HG03097 (cell line): ENCODE measurements around the gene CIB2.

ENCODE experiments used
- ATAC-seq: cut with Tn5 transposase; IDR thresholded peaks from one replicate; pipeline ENCODE4 v1.9.1; 2021; ENCODE audit not compliant: unreplicated experiment, low FRiP score

Gene CIB2

DNA sequence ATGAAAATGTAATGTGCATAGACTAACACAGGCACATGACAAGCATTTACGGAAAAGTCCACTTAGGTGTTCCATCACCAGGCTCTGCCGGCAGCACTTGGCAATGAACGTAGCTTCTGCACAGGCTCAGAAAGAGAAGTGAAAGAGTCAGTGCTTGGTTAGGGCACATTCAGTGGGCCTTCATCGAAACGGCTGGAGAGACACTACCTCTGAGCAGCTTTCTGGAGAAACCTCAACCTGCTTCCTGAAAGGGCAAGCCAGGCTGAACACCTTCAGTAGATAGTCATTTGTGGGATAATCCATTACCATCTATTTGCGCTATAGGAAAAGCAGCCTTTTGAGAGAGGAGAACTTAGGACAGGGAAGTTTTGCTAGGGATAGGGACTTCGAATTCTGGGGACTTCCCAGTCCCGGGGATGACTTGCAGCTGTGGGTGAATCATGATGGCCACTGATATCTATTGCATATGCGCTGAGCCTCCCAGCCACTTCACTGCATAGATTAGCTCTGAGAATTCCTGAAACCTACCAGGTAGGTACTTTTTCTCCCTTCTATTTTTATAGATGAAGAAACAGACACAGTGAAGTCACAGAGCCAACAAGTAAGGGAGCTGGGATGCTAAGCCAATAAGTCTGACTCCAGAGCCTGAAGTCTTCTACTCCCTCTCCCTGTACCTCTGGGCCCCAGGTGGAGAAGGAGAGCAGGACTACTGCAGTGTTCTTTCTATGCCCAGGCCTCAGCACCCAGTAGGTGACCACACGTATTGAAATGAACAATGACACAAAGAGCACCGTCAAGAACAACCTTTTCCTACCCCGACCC, 43.1 kb downstream of the CIB2 start:
- no peak for ATAC-seq

DNA sequence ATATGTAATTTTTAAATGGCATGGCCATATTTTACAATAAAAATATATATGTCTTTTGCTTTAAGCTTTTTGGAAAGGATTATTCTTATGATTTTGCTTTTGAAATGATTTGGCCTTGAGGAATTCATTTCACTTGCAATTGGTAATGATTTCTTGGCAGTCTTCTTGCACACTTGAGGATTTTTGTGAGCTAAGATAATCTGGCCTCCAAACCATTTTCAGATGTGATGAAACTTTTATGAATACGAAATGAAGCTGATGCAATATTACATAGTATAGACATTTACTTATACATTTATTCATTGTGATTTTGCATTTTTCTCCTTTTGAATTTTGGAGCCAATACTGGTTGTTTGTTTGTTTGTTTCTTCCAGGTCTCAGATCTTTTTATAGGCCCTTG, 45.3 kb downstream of the CIB2 start:
- ATAC-seq, result no peak

DNA sequence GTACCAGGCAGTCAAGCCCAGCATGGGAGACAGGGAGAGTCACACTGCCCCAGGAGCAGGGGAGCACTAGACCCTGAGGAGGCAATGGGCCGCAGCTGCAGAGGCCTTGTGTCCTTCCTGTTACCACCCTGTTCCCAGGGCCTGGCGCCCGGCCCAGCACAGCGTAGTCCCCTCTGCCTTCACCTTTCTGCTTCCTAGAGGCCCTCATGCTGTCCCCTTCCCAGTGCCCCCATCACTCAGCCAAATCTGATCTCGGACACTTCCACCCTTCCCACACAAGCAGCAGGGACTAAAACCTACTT, 46.8 kb downstream of the CIB2 start:
- ATAC-seq, result no peak

DNA sequence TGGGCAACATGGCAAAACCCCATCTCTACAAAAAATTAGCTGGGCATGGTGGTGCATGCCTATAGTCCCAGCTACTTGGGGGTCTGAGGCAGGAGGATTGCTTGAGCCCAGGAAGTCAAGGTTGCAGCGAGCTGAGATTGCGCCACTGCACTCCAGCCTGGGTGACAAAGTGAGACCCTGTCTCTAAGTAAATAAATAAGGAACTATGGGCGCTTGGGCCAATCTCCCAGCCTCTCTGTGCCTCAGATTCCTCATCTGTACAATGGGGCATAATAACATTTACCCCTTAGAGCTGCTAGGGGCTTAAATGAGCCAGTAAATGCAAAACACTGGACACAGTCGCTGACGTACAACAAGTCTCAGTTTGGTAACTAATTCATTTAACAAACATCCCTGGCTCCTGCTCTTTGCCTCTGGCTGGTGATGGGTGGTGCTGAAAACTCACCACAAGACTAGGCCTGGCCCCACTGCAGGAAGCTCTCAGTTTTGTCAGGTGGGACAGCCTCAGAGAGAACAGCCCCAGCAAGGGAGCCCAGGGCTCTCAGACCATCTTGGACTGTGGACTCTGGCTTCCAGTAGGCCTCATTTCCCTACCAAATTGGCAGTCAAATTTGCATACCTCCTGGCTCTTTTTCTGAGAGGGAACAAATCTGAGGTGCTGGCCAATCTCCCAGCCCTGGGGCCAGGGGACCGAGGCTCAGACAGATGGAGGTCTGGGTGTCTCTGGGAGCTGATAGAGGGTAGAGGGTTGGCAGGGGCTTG, 47.4 kb downstream of the CIB2 start:
- no peak for ATAC-seq

DNA sequence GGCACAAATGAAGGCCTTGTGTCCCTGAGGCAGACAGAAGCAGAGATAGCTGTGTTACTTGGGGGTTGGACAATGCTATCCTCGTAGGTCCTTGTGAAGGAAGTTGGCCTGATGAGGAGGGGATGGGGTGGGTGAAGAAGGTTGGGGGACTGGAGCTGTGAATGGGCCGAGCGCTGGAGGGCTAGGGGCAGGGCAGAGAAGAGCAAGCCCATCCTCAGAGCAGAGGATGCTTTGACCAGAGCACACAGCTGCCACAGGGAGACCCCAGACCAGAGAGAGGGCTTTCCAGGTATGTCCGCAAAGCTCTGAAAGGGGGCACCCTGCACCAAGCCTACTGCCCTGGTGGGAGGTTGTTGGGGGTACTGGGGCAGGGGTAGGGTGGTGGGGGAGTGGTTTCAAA, 48.1 kb downstream of the CIB2 start:
- no peak for ATAC-seq

DNA sequence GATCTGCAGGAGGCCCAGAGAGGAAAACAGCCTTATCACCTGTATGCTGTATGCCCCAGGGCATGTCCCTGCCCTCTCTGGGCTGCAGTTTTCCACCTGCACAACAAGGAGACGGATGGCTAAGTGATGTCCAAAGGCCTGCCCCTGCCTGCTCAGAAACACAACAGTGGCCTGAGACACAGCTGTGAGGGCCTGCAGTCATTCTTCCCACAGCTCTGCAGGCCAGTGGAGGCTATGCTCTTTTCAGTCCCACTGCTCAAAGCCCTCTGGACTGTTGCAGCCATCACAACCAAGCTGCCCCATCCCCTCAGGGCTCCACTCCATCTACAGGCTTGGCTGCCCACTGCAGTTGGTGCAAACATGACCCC, 48.5 kb downstream of the CIB2 start:
- no peak for ATAC-seq

DNA sequence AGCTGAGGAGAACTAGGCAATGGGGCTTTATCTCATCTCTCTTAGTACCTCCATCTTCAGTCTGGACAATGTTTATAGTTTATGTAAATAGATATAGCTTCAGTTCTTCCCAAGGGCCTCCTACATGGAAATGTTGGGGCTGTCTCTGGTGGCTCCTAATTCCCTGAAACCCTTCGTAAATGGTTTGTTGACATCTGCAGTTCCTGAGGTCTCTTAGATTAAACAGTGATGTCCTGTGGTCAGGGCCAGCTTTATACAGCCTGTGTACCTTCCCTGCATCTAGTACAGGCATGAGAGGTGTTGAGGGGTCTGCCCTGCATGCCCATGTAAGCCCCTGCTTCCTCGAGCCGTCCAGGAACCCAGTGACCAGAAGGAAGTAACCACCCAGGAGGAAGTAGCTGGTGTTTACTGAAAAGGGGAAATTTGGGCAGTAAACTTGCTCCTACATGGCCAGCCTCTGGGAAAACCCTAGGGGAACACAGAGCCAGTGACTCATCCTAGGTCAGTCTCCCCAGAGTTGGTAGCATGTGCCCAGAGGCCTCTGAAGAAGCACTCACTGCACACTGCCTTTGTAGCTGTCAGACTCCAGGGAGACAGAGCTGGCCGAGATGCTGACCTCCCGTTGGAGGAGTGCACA, 49.0 kb downstream of the CIB2 start:
- no peak for ATAC-seq

DNA sequence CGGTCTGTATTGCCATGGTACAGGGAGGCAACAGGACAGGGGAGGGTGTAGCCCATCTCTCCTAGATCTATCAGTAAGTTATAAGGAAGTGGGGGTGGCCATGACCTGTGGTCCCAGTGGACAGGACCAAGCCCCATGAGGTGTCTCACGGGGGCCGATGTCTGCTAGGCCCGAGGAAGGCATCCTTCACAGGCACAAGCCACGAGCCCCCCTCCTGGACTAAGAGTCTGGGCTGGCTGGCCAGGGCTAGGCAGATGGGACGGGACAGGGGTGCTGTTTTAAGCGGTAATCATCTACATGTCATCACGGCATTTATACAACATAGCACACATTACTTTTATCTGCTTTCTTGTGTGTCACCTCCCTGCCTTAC, 51.2 kb downstream of the CIB2 start:
- no peak for ATAC-seq

DNA sequence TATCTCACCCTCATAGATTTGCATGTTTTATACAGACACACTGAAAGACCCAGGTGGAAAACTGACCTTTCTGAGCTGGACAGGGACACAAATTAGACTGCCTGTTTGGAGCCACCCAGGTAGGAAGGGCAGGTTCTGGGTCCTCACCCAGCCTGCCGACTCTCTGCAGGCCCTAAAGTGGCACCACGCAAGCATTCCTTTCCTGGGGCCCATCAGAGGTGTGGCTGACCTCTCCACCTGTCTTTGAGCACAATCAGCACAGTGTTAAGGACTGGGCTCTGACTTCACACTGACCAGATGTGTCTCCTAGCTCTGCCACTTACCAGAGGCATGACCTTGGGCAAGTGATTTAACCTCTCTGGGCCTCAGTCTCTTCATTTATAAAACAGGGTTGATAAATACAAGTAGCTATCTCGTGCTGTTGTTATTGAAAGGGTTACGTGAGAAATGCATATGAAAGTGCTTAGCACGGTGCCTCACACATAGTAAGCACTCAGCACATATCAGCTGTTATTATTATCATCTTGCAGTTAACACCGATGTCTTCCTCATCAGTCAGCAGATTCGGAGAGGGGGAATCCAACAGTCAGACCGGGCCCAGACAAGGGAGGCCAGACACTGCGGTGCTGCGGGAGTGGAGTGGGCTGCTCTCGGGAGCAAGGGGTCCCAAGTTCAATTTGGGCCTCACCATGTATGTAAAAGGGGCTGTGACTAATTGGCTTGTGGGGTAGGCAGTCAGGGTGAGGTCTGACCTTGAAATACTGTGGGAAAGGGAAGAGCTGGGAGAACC, 51.8 kb downstream of the CIB2 start:
- no peak for ATAC-seq

DNA sequence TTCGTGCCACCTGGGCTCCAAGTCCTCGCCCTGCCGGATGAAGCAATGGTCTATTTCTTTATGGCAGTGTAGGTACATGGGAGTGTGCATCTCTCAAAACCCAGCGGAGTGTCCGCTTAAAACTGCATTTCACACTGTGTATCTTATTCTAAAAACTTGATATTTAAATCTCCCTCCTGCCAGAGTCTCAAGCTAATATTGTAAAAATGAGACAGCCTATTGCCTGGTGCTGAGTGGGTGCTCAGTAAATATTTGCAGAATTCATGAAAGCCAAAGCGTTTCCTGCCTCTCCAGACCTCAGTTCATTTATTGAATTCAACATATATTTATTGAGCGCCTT, 53.4 kb downstream of the CIB2 start:
- ATAC-seq, result no peak

DNA sequence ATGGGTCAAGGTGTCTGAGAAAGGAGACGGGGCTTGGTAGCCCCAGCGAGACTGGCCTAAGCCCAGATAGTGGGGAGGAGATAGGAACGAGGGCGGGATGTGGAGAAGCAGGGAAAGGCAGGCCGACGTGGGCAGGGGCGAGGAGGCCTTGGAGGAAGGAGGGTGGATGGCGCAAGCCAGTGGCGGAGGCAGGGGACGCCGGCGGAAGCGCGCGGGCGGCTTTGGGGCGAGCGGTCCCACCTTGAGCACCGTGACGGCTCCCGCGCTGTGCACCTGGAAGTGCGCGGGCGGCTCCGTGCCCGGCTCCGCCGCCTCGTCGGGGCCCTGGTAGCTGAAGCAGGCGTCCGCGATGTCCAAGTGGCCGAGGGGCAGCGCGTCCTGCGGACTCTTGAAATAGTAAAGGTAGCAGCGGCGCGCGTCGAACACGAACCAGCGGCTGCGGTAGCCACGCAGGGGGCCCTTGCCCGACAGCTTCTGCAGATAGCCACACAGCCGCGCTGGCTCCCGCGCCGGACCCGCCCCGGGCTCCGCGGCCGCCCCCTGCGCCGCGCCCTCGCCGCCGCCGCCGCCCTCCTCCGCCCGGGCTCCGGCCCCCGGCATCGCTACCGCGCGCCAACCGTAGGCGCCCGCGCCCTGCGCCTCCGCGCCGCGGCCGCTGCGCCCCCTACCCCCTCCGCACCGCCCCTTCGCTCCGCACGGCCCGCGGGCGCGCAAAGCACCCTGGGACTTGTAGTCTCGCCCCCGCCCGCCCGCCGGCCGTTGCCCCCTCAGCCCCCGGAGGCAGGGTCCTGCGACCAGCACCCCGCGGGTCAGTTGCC, 54.0 kb downstream of the CIB2 start, which contains the start of gene TBC1D2B:
TSS of gene TBC1D2B (minus strand) at position 659 of the 818 bp plus-strand sequence. CDS start at position 600, 59 bp downstream.
- peak; percentile 58 for ATAC-seq

DNA sequence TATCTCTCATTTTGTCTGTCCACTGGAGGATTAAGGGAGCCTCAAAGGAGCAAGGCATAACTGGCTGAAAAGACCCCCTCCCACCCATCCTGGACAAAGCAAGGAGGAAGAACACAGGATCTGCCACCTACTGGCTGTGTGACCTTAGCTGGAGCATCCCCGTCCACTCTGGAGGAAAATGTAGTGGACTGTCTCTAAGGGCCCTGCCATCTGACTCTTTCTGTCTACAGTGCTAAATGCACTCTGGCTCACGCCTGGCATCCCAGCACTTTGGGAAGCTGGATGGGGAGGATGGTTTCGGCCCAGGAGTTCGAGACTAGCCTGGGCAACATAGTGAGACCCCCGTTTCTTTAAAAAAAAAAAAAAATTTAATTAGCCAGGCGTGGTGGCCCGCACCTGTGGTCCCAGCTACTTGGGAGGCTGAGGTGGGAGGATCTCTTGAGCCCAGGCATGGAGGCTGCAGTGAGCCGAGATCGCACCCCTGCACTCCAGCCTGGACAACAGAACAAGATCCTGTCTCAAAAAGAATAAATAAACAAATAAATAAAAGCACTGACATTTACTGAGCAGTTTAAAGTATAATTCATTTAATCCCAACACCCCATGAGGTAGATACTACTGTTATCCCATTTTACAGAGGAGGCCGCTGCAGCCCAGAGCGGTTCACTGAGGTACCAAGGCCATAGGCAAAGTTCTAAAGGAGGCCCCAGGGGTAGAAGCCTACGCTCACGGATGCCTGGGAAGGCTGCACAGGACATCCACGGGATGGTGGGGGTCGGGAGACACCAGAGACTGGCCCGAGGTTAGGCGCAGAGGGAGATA, 54.8 kb downstream of the CIB2 start:
- ATAC-seq, result peak; percentile 13

DNA sequence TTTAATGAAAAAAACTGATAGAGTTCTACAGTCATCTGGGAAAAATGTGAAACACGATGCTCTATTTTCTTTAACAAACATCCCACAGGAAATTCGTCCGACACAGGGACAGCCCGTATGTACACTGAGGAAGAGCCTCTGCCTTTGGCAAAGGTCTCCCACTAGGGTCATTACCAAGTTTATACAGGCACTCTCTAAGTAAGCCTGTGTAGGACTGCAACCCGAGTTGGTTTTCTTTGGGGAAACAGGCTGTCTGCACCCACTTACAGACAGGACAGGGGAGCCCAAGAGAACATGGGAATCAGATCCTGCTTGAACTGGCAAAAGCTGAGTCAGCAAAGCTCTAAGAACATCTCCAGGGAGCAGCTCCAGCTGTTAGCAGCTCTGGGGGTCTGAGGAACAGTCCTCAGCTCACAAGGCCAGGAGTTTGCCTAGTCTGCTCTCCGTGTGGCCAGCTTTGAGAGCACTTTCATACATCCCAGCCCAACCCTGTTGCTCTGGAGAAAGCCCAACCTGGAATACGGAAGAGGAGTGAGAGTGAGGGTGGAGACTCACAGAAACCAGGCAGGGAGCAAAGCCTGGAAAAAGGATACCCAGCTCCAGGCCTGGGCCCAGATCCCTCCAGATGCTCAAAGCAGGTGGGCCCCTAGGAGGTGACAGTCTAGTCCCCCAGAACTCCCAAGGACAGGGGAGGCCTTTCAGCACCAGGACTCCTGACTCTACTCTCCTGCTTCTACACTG, 55.6 kb downstream of the CIB2 start:
- ATAC-seq, result no peak

DNA sequence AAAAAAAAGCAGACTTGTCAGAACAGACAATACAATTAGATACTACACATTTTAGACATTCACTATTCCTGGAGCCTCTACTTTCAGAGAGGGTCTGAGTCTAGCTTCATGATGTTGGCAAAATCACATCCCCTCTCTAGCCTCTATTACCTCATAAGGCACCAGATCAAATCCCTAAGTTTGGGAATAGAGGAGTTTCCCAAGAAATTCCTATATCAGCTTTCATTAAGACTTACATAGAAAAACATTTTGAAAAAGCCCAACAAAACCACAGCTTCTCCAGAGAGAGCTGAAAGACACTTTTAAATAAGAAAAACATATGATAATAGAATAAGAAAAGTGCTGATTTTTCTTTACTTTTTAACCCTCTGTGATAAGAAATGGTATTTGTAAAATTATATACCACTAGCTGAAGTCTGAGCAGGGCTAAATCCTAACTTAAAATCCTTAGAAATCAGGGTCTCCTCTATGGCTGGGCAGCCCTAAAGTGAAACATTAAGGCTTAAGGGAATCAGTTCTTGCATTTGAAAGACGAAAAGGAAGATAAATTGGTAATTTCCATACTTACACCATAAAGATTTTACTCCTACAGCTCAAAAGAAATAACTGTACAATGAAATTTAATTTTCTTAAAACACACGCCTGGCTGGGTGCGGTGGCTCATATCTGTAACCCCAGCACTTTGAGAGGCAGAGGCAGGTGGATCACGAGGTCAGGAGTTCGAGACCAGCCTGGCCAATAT, 58.0 kb downstream of the CIB2 start:
- no peak for ATAC-seq

DNA sequence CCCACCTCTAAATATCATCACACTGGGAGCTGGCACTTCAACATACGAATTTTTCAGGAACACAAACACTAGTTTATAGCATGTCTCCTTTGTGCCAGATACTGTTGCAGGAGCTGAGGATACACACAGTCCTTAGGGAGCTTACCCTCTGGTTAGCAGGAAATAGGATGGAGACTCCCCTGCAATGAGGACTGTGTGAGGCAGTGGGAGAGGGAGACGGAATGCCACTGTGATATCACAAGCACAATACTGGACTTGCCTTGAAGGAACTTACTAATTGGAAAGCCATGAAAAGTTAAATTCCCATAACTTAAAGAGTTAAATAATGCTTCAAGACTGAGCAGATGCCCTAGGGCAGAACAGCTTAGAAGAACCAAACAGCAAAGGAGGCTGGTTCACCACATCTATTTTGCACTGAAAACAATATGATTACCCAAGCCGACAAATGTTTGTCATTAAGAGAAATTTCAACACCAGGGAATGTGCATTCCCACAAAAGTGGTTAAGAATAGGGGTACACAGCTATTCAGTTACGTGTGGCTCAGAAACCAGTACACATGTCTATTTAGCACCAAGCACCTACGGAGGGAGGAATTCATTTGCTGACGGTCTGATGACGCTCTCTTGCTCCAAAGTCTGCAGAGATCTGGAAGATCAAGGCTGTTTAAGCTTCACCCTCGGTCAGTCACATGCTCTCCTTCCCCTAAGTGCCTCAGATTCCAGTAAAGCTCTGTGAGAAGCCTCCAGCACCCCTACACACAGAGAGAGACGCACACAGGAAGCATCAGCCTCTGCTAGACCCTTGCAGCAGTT, 59.0 kb downstream of the CIB2 start:
- ATAC-seq, result no peak

DNA sequence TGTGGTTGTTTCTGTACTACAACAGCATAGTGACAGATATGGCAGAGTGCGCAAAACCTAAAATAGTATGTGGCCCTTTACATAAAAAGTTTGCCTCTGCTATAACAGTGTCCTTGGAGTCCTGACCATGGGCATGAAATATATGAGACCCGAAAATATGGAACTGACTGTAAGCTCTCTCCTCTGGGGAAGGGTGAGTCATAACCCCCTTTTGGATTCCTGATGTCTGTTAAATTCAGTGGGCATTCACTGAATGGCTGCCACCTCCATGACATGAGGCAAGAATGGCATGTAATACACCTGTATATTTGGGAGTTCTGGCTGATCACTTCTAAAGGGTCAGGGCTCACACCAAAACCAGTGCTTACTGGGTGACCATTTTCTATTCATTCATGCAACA, 59.9 kb downstream of the CIB2 start:
- ATAC-seq, result no peak

DNA sequence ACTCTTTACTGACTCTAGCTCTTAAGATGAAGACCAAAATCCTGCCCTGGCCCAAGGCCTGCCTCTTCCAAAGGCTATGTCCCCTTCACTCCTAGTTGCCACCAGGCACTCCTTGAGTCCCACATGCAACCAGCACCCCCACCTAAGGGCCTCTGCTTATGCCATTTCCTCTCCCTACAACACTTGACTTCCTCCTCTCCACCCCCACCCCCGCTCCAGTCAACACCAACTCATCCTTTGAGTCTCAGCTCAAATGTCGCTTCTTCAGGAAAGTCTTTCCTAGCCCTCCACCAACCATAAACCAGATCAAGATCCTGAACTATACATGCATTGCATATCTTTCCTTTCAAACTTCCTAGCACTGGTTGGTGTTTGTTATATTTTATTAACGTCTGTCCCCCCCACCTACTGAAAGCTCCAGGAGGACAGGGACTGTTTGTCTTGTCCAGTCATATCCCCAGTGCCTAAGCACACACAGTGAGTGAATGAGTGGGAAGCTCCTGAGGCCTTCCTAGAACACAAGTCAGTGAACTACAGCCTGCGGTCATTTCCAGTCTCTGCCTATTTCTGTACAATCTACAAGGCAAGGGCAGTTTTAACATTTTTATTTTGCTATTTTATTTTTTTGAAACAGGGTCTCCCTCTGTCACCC, 61.1 kb downstream of the CIB2 start:
- no peak for ATAC-seq
